GM23248 (cell line): ENCODE measurements around the gene RAPGEF2. TPM values are rescaled to one million over a fixed set of nuclear protein-coding genes. Genes with fewer than 3 reads are reported as not detected.

ENCODE experiments used
- DNase-seq: peaks from one replicate; pipeline ENCODE4 v3.0.0-alpha.2; 2015
- H2AFZ ChIP-seq: fragments of 200-600 bp; sonication (generic); 2 replicates; pipeline ENCODE4 v1.6.1; 2016; ENCODE audit warnings: antibody characterized with exemption
- H3F3A ChIP-seq: fragments of 200-600 bp; sonication (generic); 2 replicates; pipeline ENCODE4 v1.6.1; 2016; ENCODE audit warnings: mild to moderate bottlenecking, antibody characterized with exemption, mixed run types; ENCODE audit not compliant: insufficient read depth
- H3K27ac ChIP-seq: fragments of 200-600 bp; sonication (generic); 2 replicates; pipeline ENCODE4 v1.5.1; 2016; ENCODE audit warnings: mild to moderate bottlenecking
- H3K27me3 ChIP-seq: fragments of 200-600 bp; sonication (generic); replicated peaks from 2 replicates; pipeline ENCODE4 v1.6.1; 2016; ENCODE audit warnings: mild to moderate bottlenecking; ENCODE audit not compliant: insufficient read depth
- H3K36me3 ChIP-seq: fragments of 200-600 bp; sonication (generic); 2 replicates; pipeline ENCODE4 v1.6.1; 2016; ENCODE audit warnings: low read depth, mild to moderate bottlenecking
- H3K4me1 ChIP-seq: fragments of 200-600 bp; sonication (generic); 2 replicates; pipeline ENCODE4 v1.6.1; 2016; ENCODE audit warnings: mild to moderate bottlenecking; ENCODE audit not compliant: insufficient read depth
- H3K4me2 ChIP-seq: fragments of 200-600 bp; sonication (generic); one replicate; pipeline ENCODE4 v1.6.1; 2016; ENCODE audit warnings: mild to moderate bottlenecking; ENCODE audit not compliant: unreplicated experiment
- H3K4me3 ChIP-seq: fragments of 200-600 bp; sonication (generic); 2 replicates; pipeline ENCODE4 v1.5.1; 2016; ENCODE audit warnings: mild to moderate bottlenecking
- H3K79me2 ChIP-seq: fragments of 200-600 bp; sonication (generic); 2 replicates; pipeline ENCODE4 v1.6.1; 2016; ENCODE audit warnings: mild to moderate bottlenecking; ENCODE audit not compliant: insufficient read depth
- H3K9ac ChIP-seq: fragments of 200-600 bp; sonication (generic); 2 replicates; pipeline ENCODE4 v1.6.1; 2016; ENCODE audit warnings: mild to moderate bottlenecking
- H3K9me2 ChIP-seq: fragments of 200-600 bp; sonication (generic); 2 replicates; pipeline ENCODE4 v1.6.1; 2016; ENCODE audit warnings: mixed run types, mild to moderate bottlenecking, moderate library complexity; ENCODE audit not compliant: insufficient read depth
- H3K9me3 ChIP-seq: fragments of 200-600 bp; sonication (generic); one replicate; pipeline ENCODE4 v1.6.1; 2017; ENCODE audit warnings: low read depth
- H4K20me1 ChIP-seq: fragments of 200-600 bp; sonication (generic); 2 replicates; pipeline ENCODE4 v1.6.0; 2016; ENCODE audit not compliant: insufficient read depth
- EZH2 ChIP-seq: fragments of 200-600 bp; sonication (generic); IDR thresholded peaks from 2 replicates; pipeline ENCODE4 v1.6.1; 2018; ENCODE audit warnings: antibody characterized with exemption, mild to moderate bottlenecking; ENCODE audit not compliant: insufficient read depth, poor library complexity, severe bottlenecking
- EZH2phosphoT487 ChIP-seq: fragments of 200-600 bp; sonication (generic); IDR thresholded peaks from 2 replicates; pipeline ENCODE4 v1.6.1; 2018; ENCODE audit warnings: antibody characterized with exemption, moderate library complexity, mild to moderate bottlenecking, low read depth; ENCODE audit not compliant: insufficient read depth
- WGBS, 2 experiments: methylation state at CpG; one replicate each; pipeline ENCODE4 v1.1.6; 2015 to 2017; ENCODE audit warnings: low lambda C conversion rate in 2 of 2, low coverage in 1 of 2; ENCODE audit errors: missing lambda C conversion rate in 2 of 2; 5-methylcytosine and 5-hydroxymethylcytosine counted together
- in situ Hi-C: fragments of 300-500 bp; cut with MboI; formaldehyde crosslinking; loops from 2 replicates; pipeline ENCODE4 v1.15.0; 2020
- polyA plus RNA-seq: library from polyadenylated mRNA; unstranded; fragments of >200 nt; fragmentation: Nextera tagmentation; extraction: Ambion mirVana; gene quantifications from 2 replicates; pipeline ENCODE4 v1.2.1, GENCODE V29; 2016
- total RNA-seq: library from RNA; depleted of rRNA; stranded (reverse); fragments of >200 nt; shearing (Covaris generic); gene quantifications from 2 replicates; pipeline ENCODE4 v1.2.3, GENCODE V29; 2014

The RAPGEF2 gene
- total and polyA plus RNA-seq, 2 experiments from 2014 or later, result 6.6 to 21.7 TPM

DNA sequence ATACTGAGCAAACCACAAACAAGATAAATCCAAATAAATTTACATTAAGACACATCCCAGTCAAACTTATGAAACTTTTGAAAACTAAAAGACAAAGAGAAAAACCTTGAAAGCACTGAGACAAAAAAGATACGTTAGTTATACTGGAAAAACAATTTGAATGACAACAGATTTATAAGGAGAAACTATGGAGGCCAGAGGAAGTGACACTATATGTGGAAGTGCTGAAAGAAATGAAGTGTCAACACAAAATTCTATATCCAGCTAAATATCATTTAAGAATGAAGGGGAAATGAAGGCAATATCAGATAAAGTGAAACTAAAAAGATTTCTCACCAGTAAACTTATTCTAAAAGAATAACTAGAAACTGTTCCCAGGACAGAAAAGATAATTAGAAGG, 283.7 kb downstream of the RAPGEF2 start:
- Histone ChIP-seq H3K4me3 (no peak overlapping the region), H3F3A (no peaks in the 10 kb centered on the region), H3K4me1 (peaks cover 5% of the 10 kb centered on the region; the same call in 1 of the 2 replicates), H3K36me3 (no peaks in the 10 kb centered on the region), H3K79me2 (no peaks in the 10 kb centered on the region), H4K20me1 (no peaks in the 10 kb centered on the region), H3K4me2 (no peak overlapping the region), H3K27me3 (no peaks in the 10 kb centered on the region), H3K27ac (no peak overlapping the region), H3K9me3 (no peaks in the 10 kb centered on the region), H3K9ac (no peak overlapping the region), H3K9me2 (no peaks in the 10 kb centered on the region), H2AFZ (no peak overlapping the region)
- no peak for TF ChIP-seq EZH2
- no peak for TF ChIP-seq EZH2phosphoT487
- WGBS, 2 experiments, result 88% methylated on average over 1 of the region's 1 CpG
- DNase-seq, result no peak
- in situ Hi-C loops, result no loop called here

DNA sequence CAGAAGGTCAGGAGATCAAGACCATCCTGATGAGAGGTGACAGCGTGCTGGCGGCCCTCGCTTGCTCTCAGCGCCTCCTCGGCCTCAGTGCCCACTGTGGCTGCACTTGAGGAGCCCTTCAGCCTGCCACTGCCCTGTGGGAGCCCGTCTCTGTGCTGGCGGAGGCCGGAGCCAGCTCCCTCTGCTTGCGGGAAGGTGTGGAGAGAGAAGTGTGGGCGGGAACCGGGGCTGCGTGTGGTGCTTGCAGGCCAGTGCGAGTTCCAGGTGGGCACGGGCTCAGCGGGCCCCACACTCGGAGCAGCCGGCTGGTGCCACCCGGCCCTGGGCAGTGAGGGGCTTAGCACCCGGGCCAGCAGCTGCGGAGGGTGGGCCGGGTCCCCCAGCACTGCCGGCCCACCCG, 286.9 kb downstream of the RAPGEF2 start:
- WGBS, 2 experiments, result 84 to 93% methylated on average over 9 to 23 of the region's 23 CpGs
- Histone ChIP-seq H3F3A (no peaks in the 10 kb centered on the region), H3K36me3 (no peaks in the 10 kb centered on the region), H3K4me3 (no peak overlapping the region), H3K27me3 (no peaks in the 10 kb centered on the region), H3K9me3 (no peaks in the 10 kb centered on the region), H3K9ac (no peak overlapping the region), H3K4me2 (no peak overlapping the region), H4K20me1 (no peaks in the 10 kb centered on the region), H3K4me1 (no peaks in the 10 kb centered on the region), H3K79me2 (no peaks in the 10 kb centered on the region), H3K9me2 (no peaks in the 10 kb centered on the region), H3K27ac (no peak overlapping the region), H2AFZ (no peak overlapping the region)
- in situ Hi-C loops, result no loop called here
- no peak for DNase-seq
- TF ChIP-seq EZH2 (no peak), EZH2phosphoT487 (no peak)

DNA sequence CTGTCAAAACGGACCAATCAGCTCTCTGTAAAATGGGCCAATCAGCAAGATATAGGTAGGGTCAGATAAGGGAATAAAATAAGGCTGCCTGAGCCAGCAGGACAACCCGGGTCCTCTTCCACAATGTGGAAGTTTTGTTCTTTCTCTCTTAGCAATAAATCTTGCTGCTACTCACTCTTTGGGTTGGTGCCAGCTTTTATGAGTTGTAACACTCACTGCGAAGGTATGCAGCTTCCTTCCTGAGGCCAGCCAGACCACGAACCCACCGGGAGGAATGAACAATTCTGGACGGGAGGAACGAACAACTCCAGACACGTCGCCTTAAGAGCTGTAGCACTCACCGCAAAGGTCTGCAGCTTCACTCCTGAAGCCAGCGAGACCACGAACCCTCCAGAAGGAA, 287.8 kb downstream of the RAPGEF2 start:
- Histone ChIP-seq H3K9me3 (no peaks in the 10 kb centered on the region), H3K36me3 (no peaks in the 10 kb centered on the region), H3F3A (no peaks in the 10 kb centered on the region), H3K27ac (no peak overlapping the region), H3K79me2 (no peaks in the 10 kb centered on the region), H3K9ac (no peak overlapping the region), H3K9me2 (no peaks in the 10 kb centered on the region), H3K27me3 (no peaks in the 10 kb centered on the region), H3K4me3 (no peak overlapping the region), H3K4me1 (no peaks in the 10 kb centered on the region), H4K20me1 (no peaks in the 10 kb centered on the region), H2AFZ (no peak overlapping the region), H3K4me2 (no peak overlapping the region)
- in situ Hi-C loops, result no loop called here
- peak; percentile 80 for DNase-seq
- WGBS, 2 experiments, result 42 to 46% methylated on average over 12 of the region's 12 CpGs
- TF ChIP-seq EZH2phosphoT487 (no peak), EZH2 (no peak)

DNA sequence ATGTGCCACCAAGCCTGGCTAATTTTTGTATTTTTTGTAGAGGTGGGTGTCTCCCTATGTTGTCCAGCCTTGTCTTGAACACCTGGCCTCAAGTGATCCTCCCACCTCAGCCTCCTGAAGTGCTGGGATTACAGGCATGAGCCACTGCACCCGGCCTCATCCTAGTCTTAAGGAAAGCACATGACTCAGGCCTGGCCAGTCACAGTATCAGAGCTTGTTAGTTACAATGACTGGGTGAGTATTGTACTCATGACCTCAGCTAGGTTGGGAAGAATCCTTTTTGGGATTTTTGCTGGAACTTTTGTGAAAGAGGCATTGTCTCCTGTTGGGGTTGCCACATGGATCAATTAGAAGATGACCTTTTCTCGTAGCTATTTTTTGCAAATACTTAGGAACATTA, 292.8 kb downstream of the RAPGEF2 start:
- H2AFZ ChIP-seq, result no peak overlapping the region
- TF ChIP-seq EZH2phosphoT487, result no peak
- TF ChIP-seq EZH2, result no peak
- H3K4me3 ChIP-seq, result no peak overlapping the region
- H3K9me3 ChIP-seq, result no peaks in the 10 kb centered on the region
- in situ Hi-C loops, result no loop called here
- H4K20me1 ChIP-seq, result no peaks in the 10 kb centered on the region
- H3K4me1 ChIP-seq, result peaks cover 4% of the 10 kb centered on the region; the same call in 1 of the 2 replicates
- no peaks in the 10 kb centered on the region for H3F3A ChIP-seq
- no peaks in the 10 kb centered on the region for H3K9me2 ChIP-seq
- WGBS, 2 experiments, result 58 to 59% methylated on average over 2 of the region's 2 CpGs
- H3K27ac ChIP-seq, result no peak overlapping the region
- no peak overlapping the region for H3K4me2 ChIP-seq
- H3K9ac ChIP-seq, result no peak overlapping the region
- H3K79me2 ChIP-seq, result no peaks in the 10 kb centered on the region
- H3K36me3 ChIP-seq, result no peaks in the 10 kb centered on the region
- DNase-seq, result peak; percentile 54
- no peaks in the 10 kb centered on the region for H3K27me3 ChIP-seq

DNA sequence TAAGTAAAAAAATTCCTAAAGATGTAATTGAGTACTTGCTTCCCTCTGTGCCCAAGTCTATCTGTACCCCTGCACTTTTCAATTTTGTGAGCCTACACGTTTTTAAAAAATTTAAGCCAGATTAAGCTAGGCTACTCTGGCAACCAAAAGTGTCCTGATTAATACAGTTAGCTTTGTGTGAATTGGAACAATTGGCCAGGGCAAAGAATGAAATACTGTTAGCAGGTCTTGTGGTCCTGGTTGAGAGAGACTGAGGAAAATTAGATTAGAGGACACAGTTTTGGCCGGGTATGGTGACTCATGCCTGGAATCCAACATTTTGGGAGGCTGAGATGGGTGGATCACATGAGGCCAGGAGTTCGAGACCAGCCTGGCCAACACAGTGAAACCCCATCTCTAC, 293.3 kb downstream of the RAPGEF2 start:
- Histone ChIP-seq H3K79me2 (no peaks in the 10 kb centered on the region), H3K4me2 (no peak overlapping the region), H3K36me3 (no peaks in the 10 kb centered on the region), H3F3A (no peaks in the 10 kb centered on the region), H3K4me1 (peaks cover 9% of the 10 kb centered on the region), H3K27me3 (no peaks in the 10 kb centered on the region), H4K20me1 (no peaks in the 10 kb centered on the region), H3K27ac (no peak overlapping the region), H3K9me3 (no peaks in the 10 kb centered on the region), H3K9me2 (no peaks in the 10 kb centered on the region), H3K4me3 (no peak overlapping the region), H2AFZ (no peak overlapping the region), H3K9ac (no peak overlapping the region)
- no peak for DNase-seq
- 48 to 49% methylated on average over 3 of the region's 3 CpGs for WGBS, 2 experiments
- TF ChIP-seq EZH2phosphoT487 (no peak), EZH2 (no peak)
- in situ Hi-C loops, result no loop called here
